HEK293T (cell line): ENCODE data around the gene GRID2.
"Not testable (repeated sequence)": the region's sequence is repeated elsewhere in the genome, so short reads cannot be mapped to it uniquely, and the experiment has no call there.

ENCODE experiments used
- CTCF ChIA-PET: fragments of 350-600 bp; formaldehyde crosslinking; extraction: SDS; loops from one replicate; lab custom pipeline; 2021; ENCODE audit warnings: antibody characterized with exemption, inconsistent platforms; lab: Yijun Ruan, JAX
- POLR2A ChIA-PET: fragments of 350-600 bp; formaldehyde crosslinking; extraction: SDS; loops from one replicate; lab custom pipeline; 2020; ENCODE audit warnings: antibody characterized with exemption, inconsistent platforms; lab: Yijun Ruan, JAX
- DNase-seq: peaks from one replicate; pipeline ENCODE4 v3.0.0; 2012; ENCODE audit warnings: mixed read lengths; ENCODE audit errors: extremely low spot score
- ARNT ChIP-seq: fragments of 450-650 bp; IDR thresholded peaks from 2 replicates; pipeline ENCODE4 v1.6.1; 2017; ENCODE audit warnings: mild to moderate bottlenecking
- BHLHE40 ChIP-seq: fragments of 450-650 bp; IDR thresholded peaks from 2 replicates; pipeline ENCODE4 v1.6.1; 2016; ENCODE audit warnings: mild to moderate bottlenecking, moderate library complexity, borderline replicate concordance
- CTBP1 ChIP-seq: fragments of 450-650 bp; IDR thresholded peaks from 2 replicates; pipeline ENCODE4 v1.6.1; 2016; ENCODE audit warnings: borderline replicate concordance
- ELF4 ChIP-seq: fragments of 450-650 bp; IDR thresholded peaks from 2 replicates; pipeline ENCODE4 v1.6.1; 2017; ENCODE audit warnings: antibody characterized with exemption
- FOXA1 ChIP-seq: fragments of 450-650 bp; IDR thresholded peaks from 2 replicates; pipeline ENCODE4 v1.6.1; 2016; ENCODE audit warnings: mild to moderate bottlenecking
- FOXK2 ChIP-seq: fragments of 450-650 bp; IDR thresholded peaks from 2 replicates; pipeline ENCODE4 v1.6.1; 2016; ENCODE audit warnings: mild to moderate bottlenecking
- FOXM1 ChIP-seq: fragments of 450-650 bp; IDR thresholded peaks from 2 replicates; pipeline ENCODE4 v1.6.1; 2017; ENCODE audit warnings: mild to moderate bottlenecking, borderline replicate concordance
- HDGF ChIP-seq: fragments of 450-650 bp; IDR thresholded peaks from 2 replicates; pipeline ENCODE4 v1.6.1; 2017; ENCODE audit warnings: antibody characterized with exemption, borderline replicate concordance
- L3MBTL2 ChIP-seq: fragments of 450-650 bp; conservative IDR thresholded peaks from 2 replicates; pipeline ENCODE4 v1.6.1; 2016; ENCODE audit warnings: mild to moderate bottlenecking
- LEF1 ChIP-seq: fragments of 450-650 bp; IDR thresholded peaks from 2 replicates; pipeline ENCODE4 v1.6.1; 2017; ENCODE audit warnings: mild to moderate bottlenecking, borderline replicate concordance
- NFRKB ChIP-seq: fragments of 450-650 bp; IDR thresholded peaks from 2 replicates; pipeline ENCODE4 v1.6.1; 2016; ENCODE audit warnings: mild to moderate bottlenecking, moderate library complexity
- SP1 ChIP-seq: fragments of 450-650 bp; IDR thresholded peaks from 2 replicates; pipeline ENCODE4 v1.6.1; 2017
- SUZ12 ChIP-seq: fragments of 450-650 bp; IDR thresholded peaks from 2 replicates; pipeline ENCODE4 v1.6.1; 2016; ENCODE audit warnings: mild to moderate bottlenecking
- TARDBP ChIP-seq: fragments of 450-650 bp; IDR thresholded peaks from 2 replicates; pipeline ENCODE4 v1.6.1; 2016
- ZNF384 ChIP-seq: fragments of 450-650 bp; IDR thresholded peaks from 2 replicates; pipeline ENCODE4 v1.6.1; 2016
- TF ChIP-seq, protein P1 (sequence below): fragments of 450-650 bp; IDR thresholded peaks from 2 replicates; pipeline ENCODE4 v1.6.1; 2016

GRID2 gene

DNA sequence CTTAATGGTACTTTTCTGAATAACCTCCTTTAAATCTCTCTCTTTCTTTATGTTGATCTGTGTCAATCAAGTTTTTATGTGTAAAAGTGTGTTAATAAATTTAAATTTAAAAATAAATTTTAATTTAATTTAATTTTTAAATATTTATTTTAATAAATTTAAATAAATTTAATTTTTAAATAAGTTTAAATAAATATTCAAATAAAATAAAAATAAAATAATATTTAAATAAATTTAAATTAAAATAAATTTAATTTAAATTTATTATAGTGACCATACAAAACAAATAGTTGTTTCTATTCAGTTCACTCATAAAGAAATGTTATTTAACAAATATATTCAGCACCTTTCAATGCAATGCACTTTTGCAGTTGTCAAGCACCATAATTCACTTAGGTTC is 146.9 kb downstream of the GRID2 start:
- POLR2A ChIA-PET = no interaction called here
- TF ChIP-seq HDGF = no peak
- CTCF ChIA-PET = no interaction called here
- no peak for DNase-seq

DNA sequence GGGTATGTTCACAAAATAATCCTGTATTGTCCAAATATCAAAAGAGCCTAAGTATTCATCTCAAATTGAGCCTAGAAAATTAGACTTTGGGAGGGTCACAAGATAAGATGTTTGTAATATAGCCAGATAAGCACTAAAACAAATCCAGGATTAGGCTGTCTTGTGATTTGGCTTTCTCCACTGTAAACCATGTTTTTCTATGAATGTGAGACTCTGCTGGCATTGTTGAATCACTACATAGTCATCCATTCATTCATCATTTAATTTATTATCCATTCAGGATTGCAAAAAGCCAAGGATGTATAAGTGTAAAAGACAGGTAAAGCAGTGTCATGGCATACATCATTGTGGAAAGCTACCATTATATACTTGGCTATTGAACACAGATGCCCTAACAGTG is 148.0 kb downstream of the GRID2 start:
- CTCF ChIA-PET = no interaction called here

GRCh38 chr4:92452383-92452782 is 148.6 kb downstream of the GRID2 start:
- DNase-seq, POLR2A ChIA-PET, CTCF ChIA-PET: not testable (repeated sequence)

More for the DNA sequence above, 148.0 kb downstream of the GRID2 start:
- POLR2A ChIA-PET = no interaction called here
- no peak for TF ChIP-seq FOXK2
- TF ChIP-seq BHLHE40 = no peak
- TF ChIP-seq FOXM1 = no peak
- TF ChIP-seq SUZ12 = no peak
- no peak for TF ChIP-seq ARNT
- no peak for TF ChIP-seq HDGF
- no peak for TF ChIP-seq ZNF384
- no peak for TF ChIP-seq CTBP1
- no peak for TF ChIP-seq LEF1
- TF ChIP-seq, protein P1, sequence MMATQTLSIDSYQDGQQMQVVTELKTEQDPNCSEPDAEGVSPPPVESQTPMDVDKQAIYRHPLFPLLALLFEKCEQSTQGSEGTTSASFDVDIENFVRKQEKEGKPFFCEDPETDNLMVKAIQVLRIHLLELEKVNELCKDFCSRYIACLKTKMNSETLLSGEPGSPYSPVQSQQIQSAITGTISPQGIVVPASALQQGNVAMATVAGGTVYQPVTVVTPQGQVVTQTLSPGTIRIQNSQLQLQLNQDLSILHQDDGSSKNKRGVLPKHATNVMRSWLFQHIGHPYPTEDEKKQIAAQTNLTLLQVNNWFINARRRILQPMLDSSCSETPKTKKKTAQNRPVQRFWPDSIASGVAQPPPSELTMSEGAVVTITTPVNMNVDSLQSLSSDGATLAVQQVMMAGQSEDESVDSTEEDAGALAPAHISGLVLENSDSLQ = no peak
- TF ChIP-seq L3MBTL2 = no peak
- TF ChIP-seq ELF4 = no peak
- TF ChIP-seq SP1 = no peak
- TF ChIP-seq TARDBP = no peak
- DNase-seq = no peak

DNA sequence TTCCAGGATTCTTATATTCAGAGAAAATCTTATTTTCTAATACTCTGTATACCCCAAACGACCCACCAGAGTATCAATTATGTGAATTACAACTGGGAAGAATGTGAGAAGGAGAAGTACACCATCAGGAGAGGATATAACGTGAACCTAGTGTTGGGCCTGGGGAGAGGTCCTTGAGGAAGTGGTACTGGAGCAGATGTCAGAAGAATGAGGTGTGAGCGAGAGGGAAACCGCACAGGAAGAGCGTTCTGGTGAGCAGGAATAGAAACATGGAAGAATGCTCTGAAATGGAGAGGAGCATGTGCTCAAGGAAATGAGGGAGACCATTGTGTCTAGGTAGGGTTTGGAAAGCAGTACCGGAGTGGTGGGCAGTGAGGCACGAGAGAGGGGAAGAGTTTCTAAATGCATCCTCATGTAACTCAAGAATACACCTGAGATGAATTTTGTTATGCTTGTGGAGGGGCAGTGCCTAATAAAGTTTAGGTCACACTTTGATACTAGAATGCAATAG is 151.6 kb downstream of the GRID2 start:
- ChIA-PET CTCF (no interaction called here), POLR2A (no interaction called here)
- TF ChIP-seq NFRKB (no peak), FOXK2 (no peak), L3MBTL2 (no peak), SP1 (no peak), TARDBP (no peak), ARNT (no peak), FOXM1 (no peak), SUZ12 (no peak), CTBP1 (no peak), FOXA1 (no peak), ZNF384 (no peak), BHLHE40 (no peak), ELF4 (no peak), HDGF (no peak), LEF1 (no peak)
- TF ChIP-seq, protein P1 = no peak
- DNase-seq = no peak

DNA sequence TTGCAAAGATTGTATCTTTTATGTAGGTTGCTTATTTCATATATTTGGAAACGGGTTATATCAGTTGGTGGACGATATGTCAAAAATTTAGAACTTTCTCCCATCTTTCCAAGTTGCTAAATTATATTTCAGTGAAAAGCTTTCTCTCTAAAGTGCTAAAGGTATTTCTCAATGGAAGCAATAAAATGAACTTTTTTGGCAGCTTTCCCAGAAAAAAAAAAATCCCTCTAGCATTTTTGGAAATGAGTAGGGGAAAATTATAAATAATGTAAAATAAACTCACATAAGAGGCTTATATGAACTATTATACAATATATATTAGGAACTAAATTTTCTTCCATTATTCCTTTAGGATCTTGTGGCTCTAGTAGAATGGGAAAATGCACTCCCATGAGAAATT is 152.2 kb downstream of the GRID2 start:
- TF ChIP-seq LEF1 (no peak), FOXM1 (no peak), SP1 (no peak), ARNT (no peak)
- no peak for DNase-seq
- POLR2A ChIA-PET = no interaction called here
- CTCF ChIA-PET = no interaction called here

GRCh38 chr4:92461732-92462131 is 158.0 kb downstream of the GRID2 start:
- TF ChIP-seq FOXK2 = no peak
- no peak for TF ChIP-seq TARDBP
- TF ChIP-seq, protein P1 = no peak
- no peak for TF ChIP-seq BHLHE40
- TF ChIP-seq SP1 = no peak
- DNase-seq = no peak
- POLR2A ChIA-PET = no interaction called here
- CTCF ChIA-PET = no interaction called here

GRCh38 chr4:92477298-92477697 is 173.5 kb downstream of the GRID2 start:
- no peak for TF ChIP-seq NFRKB
- no peak for DNase-seq
- POLR2A ChIA-PET = no interaction called here
- CTCF ChIA-PET = no interaction called here

GRCh38 chr4:92483341-92483740 is 179.6 kb downstream of the GRID2 start:
- TF ChIP-seq, protein P1 = no peak
- TF ChIP-seq FOXA1 = peak; percentile 72; the same call in 1 of the 2 replicates
- CTCF ChIA-PET = no interaction called here
- no peak for DNase-seq
- POLR2A ChIA-PET = no interaction called here
